ENCODE data around the gene MMP23B.
"Not testable (repeated sequence)": the region's sequence is repeated elsewhere in the genome, so short reads cannot be mapped to it uniquely, and the experiment has no call there.

MMP23B gene

GRCh38 chr1:1621173-1622009 is 10.6 kb upstream of the MMP23B start:
- DNase-seq = no peak

GRCh38 chr1:1622010-1622787 is 9.8 kb upstream of the MMP23B start:
- no peak for DNase-seq

DNA sequence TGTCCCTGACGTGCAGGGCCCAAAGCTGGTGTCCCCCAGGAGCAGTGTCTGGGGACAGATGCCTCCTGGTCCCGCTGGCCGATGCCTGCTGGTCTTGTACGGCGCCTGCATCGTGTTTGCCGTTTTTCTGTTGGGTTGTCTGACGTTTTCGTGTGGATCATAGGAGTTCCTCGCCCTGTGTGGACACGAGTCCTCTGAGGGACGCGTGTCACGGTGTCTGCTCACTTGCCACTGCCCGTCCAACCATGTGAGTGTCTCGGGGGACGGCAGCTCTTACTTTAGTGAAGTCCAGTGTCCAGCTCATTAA is 9.2 kb upstream of the MMP23B start:
- no peak for DNase-seq

DNA sequence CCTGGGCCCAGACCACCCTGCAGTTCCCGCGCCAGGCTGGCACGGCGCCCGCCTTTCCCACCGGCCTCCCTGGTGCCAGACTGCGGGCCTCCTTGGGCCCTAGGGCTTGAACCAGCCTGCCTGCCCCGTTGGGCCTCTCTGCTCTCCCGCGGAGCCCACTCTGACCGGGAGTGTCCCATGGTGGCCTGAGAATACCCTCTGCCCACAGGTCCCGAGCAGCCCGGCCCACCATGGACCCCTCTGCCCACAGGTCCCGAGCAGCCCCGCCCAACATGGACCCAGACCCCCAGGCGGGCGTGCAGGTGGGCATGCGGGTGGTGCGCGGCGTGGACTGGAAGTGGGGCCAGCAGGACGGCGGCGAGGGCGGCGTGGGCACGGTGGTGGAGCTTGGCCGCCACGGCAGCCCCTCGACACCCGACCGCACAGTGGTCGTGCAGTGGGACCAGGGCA is 8.8 kb upstream of the MMP23B start:
- no peak for DNase-seq

DNA sequence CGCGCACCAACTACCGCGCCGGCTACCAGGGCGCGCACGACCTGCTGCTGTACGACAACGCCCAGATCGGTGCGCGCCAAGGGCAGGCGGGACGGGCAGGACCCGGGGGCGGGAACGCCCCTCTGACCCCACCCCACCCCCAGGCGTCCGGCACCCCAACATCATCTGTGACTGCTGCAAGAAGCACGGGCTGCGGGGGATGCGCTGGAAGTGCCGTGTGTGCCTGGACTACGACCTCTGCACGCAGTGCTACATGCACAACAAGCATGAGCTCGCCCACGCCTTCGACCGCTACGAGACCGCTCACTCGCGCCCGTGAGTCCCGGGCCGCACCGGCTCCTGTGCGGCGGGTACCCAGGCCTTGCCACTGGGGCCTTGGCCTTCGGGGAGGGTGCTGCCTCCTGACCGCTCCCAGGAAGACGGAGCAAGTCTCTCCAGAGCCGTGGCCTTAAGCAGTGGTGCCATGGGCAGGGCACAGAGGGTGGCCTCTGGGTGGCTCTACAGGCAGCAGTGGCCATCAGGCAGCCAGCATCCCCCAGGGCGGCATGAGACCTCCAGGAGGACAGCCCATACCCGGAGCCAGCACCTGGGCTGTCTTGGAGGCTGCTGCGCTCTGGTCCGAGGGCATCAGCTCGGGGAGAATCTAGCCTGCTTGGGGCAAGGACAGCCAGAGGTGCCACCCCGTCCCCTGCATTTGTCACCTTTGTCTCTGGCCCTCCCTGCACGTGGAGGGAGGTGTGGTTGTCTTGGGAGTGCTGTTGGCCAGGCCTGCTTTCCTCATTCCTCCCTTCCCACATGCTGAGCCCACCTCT is 8.1 kb upstream of the MMP23B start:
- no peak for DNase-seq

DNA sequence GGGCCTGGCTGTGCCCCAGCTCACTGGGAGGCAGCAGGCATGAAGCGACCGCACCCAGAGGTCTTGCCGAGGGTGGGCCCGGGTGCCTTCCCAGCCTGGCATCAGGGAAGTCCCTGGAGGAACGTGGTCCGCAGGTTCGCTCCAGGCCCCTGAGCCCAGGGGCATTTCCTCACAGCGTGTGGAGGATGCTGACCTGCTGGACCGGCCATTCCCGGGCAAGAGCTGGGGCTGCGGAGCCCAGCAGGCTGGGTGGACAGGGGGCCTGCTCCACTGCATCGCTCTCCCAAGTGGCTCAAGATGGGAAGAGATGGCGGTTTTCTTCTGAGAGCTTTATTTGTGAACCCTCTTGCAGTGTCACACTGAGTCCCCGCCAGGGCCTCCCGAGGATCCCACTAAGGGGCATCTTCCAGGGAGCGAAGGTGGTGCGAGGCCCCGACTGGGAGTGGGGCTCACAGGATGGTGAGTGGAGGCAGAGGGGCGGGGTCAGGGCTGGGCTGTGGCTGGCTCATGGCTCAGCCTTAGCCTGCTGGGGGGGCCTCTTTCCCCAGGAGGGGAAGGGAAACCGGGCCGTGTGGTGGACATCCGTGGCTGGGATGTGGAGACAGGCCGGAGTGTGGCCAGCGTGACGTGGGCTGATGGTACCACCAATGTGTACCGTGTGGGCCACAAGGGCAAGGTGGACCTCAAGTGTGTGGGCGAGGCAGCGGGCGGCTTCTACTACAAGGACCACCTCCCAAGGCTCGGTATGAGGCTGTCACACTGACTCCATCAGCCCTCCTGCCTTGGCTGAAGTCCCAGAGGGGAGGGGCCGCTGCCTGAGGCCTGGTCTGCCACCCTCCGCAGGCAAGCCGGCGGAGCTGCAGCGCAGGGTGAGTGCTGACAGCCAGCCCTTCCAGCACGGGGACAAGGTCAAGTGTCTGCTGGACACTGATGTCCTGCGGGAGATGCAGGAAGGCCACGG is 7.2 kb upstream of the MMP23B start:
- DNase-seq = no peak

DNA sequence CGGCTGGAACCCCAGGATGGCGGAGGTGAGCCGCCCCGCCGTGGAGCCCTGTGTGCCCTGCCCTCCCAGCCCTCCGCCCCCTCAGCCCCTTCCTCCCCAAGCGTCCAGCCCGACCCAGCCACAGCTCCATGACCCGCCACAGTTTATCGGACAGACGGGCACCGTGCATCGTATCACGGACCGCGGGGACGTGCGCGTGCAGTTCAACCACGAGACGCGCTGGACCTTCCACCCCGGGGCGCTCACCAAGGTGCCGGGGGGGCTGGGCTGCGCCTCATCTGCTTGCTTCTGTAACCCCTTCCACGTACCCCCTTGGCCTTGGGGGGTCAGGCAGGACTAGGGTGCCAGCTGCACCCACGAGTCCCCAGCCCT is 6.6 kb upstream of the MMP23B start:
- no peak for DNase-seq

DNA sequence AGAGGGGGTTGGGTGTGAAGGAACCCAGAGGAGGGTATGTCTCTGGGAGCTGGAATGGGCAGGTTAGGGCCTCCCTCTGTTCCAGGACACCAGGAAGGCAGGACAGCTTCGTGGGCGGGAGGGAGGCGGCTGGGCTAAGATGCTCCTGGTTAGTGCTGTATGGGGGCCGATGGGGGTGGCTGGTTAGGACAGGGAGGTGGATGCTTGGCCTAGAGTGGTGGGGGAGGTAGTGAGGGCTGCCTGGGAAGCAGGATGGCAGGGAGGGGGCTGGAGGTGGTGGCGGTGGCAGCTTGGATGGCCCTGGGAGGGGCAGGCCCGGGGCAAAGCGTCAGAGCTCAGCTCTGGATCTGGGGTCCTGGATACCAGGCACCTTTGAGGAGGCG is 6.2 kb upstream of the MMP23B start:
- DNase-seq = no peak

DNA sequence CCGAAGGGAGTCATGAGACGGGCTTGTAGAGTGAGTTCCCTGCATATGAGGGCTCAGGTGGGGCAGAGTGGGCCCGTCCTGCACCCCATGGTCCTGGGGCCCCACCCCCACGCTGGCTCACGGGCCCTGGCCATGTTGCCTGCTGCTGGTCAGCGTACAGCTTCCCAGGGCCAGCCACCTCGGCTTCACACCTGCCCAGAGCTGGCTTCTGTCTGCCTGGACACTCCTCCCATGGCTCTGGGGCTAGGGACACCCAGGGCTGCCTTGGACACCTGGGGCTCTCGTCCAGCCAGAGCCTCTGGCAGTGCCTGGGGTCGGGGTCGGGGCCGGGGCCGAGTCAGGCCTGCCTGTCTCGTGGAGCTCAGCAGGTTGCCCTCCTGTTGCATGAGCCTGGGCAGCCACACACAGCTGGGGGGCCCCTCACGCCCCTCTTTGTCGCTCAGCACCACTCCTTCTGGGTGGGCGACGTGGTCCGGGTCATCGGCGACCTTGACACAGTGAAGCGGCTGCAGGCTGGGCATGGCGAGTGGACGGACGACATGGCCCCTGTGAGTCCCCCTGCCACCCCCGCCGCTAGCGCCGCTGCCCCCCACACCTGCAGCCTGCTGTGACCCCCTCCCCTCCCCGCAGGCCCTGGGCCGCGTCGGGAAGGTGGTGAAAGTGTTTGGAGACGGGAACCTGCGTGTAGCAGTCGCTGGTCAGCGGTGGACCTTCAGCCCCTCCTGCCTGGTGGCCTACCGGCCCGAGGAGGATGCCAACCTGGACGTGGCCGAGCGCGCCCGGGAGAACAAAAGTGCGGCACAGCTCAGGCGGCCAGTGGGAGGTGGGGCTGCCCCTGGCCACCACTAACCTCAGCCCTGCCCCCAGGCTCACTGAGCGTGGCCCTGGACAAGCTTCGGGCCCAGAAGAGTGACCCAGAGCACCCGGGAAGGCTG is 5.5 kb upstream of the MMP23B start:
- no peak for DNase-seq

DNA sequence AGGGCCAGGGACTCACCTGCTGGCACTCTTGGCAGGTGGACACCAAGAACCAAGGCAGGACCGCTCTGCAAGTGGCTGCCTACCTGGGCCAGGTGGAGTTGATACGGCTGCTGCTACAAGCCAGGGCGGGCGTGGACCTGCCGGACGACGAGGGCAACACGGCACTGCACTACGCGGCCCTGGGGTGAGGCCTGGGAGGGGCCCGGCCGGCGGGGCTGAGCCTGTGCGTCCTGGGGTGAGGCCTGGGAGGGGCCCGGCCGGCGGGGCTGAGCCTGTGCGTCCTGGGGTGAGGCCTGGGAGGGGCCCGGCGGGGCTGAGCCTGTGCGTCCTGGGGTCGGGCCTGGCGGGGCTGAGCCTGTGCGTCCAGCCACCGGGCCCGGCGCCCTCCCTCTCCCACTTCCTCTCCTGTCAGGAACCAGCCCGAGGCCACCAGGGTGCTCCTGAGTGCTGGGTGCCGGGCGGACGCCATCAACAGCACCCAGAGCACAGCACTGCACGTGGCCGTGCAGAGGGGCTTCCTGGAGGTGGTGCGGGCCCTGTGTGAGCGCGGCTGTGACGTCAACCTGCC is 4.6 kb upstream of the MMP23B start:
- no peak for DNase-seq

DNA sequence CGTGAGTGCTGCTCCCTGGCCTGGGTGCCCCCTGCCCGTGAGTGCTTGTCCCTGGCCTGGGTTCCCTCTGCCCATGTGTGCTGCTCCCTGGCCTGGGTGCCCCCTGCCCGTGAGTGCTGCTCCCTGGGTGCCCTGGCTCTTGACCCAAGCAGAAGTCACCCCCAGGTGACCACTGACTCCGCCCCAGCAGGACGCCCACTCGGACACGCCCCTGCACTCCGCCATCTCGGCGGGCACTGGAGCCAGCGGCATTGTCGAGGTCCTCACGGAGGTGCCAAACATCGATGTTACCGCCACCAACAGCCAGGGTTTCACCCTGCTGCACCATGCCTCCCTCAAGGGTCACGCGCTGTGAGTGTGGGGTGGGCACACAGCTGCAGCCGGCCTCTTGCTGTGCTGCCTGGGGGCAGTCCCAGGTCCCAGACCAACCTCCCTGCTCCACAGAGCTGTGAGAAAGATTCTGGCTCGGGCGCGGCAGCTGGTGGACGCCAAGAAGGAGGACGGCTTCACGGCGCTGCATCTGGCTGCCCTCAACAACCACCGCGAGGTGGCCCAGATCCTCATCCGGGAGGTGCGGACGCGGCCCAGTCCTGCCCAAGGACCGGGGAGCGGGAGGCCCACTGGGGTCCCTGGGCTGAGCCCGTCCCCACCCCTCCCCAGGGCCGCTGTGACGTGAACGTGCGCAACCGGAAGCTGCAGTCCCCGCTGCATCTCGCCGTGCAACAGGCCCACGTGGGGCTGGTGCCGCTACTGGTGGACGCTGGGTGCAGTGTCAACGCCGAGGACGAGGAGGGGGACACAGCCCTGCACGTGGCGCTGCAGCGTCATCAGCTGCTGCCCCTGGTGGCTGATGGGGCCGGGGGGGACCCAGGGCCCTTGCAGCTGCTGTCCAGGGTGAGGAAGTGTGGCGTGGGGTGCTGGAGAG is 3.9 kb upstream of the MMP23B start:
- no peak for DNase-seq

DNA sequence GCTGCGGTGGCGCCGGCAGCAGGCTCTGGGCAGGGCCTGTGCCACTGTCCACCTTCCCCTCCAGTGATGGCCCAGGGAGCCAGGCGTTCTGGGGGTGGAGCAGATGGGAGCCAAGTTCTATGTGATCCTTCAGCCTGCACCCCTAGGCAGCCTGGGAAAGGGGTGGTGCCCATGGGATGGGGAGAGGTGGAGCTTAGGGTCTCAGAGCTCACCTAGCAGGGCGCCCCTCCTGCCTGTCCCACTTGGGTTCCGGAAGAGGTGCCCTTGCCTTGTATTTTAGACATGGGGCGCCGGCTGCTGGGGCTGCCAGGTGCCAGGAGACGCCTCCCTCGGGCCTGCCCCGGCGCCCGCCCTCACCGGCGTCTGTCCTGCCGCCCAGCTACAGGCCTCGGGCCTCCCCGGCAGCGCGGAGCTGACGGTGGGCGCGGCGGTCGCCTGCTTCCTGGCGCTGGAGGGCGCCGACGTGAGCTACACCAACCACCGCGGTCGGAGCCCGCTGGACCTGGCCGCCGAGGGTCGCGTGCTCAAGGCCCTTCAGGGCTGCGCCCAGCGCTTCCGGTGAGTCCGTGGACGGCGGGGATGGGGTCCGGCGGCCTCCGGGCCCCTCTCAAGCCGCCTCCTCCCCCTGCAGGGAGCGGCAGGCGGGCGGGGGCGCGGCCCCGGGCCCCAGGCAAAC is 3.1 kb upstream of the MMP23B start:
- DNase-seq = no peak

- no peak for DNase-seq
Observed at GRCh38 chr1:1629430-1630190, 2.4 kb upstream of the MMP23B start.

DNA sequence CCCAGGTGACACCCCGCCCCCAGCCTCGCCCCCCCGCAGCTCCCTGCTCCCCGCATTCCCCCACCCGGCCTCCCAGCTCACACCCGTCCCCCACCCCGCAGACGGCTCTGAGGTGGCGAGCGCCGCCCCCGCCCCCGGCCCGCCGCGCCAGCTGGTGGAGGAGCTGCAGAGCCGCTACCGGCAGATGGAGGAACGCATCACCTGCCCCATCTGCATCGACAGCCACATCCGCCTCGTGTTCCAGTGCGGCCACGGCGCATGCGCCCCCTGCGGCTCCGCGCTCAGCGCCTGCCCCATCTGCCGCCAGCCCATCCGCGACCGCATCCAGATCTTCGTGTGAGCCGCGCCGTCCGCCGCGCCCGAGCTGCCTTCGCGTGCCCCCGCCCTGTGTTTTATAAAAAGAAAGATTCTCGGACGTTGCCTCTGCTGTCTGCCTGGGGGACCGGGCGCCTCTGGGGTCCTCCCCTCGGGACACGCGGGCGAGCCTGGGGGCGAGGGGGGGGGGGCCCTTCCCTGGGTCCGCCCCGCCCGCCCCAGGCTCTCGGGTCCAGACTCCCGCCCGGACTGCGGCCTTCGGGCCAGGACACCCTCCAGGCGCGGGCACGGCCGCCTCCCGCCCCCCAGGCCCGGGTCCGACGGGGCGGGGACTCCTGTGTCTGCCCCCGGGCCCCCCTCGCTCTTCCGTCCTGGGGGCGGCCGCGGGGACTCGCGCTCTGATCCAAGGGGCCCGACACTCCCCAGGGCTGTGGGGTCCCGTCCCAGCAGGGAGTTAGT is 1.6 kb upstream of the MMP23B start:
- peak; percentile 60 for DNase-seq

DNA sequence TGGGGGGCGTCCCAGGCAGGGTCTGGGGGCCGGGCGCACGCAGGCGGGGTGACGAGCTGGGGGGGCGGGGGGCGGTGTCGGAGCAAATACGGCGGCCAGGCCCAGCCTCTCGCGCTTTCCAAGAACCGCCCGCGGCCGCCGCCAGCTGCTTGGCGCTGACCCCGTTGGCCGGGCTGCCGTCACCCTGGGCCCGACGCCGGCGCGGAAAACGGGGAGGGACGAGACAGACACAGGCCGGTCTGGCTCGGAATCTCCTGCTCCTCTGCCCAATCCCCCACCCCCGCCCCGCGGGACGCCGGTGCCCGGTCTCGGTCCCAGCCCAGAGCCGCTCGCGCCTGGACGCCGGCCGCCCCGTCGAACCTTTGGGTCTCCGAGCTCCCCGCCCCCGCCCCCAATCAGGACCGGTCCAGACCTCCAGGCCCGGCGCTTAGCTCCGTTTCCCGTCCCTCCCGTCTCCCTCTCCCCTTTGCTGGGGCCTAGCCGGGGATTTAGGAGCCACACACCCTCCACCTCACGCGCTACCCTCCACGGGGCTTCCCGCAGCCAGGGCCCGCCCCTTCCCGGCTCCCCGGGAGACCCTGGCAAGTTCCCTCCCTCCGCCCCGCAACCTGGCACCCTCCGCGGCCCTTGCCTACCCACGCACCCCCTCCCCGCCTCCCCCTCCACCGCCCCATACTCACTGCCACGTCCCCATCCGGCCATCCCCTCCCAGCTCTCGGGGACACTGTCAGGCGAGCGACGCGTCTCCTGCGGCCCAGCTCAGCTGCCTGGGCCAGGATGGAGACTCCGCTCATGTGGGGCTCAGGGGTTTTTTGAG is 800 bp upstream of the MMP23B start:
- DNase-seq = no peak

DNA sequence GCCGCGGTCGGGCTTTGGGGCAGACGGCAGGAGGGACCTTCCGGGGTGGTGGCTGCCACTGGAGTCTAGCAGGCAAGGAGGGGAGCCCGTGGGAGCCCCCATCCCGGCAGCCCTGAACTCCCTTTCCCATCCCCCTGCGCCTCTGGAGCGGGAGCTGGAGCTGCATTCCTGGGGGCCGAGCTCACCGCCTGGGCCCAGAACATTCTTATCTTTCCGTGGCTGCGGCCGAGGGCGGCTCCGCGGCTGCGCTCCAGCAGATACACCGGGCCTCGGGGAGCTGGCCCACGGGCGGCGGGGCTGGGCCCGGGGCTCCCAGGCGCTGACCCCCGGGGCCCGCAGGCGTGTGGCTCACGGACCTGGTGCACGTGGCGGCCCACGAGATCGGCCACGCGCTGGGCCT is 1.4 kb downstream of the MMP23B start:
- DNase-seq = not testable (repeated sequence)

DNA sequence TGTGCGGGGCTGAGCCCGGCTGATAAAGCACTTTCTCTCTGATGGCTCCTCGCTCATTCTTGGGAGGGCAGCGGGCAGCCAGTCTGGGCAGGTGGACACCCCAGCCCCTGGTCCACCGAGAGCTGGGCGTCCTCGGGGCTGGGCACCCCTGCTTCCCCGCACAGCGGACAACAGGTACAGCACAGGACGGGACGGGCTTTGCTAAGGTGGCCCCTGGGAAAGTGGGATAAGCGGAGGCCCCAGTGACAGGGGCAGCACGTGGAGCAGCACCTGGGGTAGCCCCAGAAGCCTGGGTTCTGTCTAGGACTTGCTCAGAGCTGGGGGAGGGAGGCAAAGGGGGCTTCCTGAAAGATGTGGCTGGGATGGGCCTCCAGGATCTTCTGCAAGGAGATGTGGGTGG is 2.6 kb downstream of the MMP23B start:
- not testable (repeated sequence) for DNase-seq

All from NCI-H1105 (cell line).